Uterus (tissue), 2 donors: ENCODE measurements around the gene VWA1.

Source experiments
- CTCF ChIP-seq, 4 experiments: fragments of 200-600 bp in 2 of 4; fragments of 450-650 bp in 2 of 4; sonication (generic) in 2 of 4; IDR thresholded peaks; one replicate each; pipeline ENCODE4 v1.5.1; 2016 to 2019; ENCODE audit warnings: antibody characterized with exemption in 4 of 4, mild to moderate bottlenecking in 2 of 4, moderate library complexity in 1 of 4
- POLR2A ChIP-seq, 2 donors: fragments of 450-650 bp; IDR thresholded peaks; one replicate each; pipeline ENCODE4 v1.6.1; 2016; ENCODE audit warnings: antibody characterized with exemption in 2 of 2, mild to moderate bottlenecking in 1 of 2, moderate library complexity in 1 of 2

GRCh38 chr1:1393428-1393827 is 42.1 kb upstream of the VWA1 start:
- TF ChIP-seq CTCF (IDR thresholded peaks at IDR 0.05) (no peak), POLR2A (IDR thresholded peaks at IDR 0.05) (no peak)
